Stimulated activated naive CD4-positive, alpha-beta T cell treated with Interleukin-2 at 50 U/mL for 16 hours (primary cell): Measurements from ENCODE around the gene GALNT14.

Experiments used
- DNase-seq: peaks from one replicate; lab custom pipeline; 2025; lab: John Stamatoyannopoulos, UW

GALNT14 gene

DNA sequence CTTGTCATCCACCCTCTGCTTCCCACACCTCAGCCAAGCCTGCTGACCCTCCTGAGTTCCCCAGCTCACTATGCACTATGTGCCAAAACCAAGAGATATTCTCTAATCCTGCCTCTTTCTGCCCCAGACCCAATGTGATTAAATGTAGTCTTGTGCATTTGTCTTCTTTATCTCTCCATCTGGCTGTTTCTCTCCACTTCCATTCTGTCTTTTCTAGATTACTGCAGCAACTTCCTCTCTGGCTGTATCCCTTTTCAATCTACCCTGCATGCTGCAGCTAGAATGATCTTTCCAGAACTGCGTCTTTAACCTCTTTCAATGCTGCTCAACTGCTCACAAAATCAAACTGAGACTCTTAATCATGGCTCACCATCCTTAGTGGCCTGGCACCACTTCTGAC, 164.1 kb downstream of the GALNT14 start:
- DNase-seq = no peak

DNA sequence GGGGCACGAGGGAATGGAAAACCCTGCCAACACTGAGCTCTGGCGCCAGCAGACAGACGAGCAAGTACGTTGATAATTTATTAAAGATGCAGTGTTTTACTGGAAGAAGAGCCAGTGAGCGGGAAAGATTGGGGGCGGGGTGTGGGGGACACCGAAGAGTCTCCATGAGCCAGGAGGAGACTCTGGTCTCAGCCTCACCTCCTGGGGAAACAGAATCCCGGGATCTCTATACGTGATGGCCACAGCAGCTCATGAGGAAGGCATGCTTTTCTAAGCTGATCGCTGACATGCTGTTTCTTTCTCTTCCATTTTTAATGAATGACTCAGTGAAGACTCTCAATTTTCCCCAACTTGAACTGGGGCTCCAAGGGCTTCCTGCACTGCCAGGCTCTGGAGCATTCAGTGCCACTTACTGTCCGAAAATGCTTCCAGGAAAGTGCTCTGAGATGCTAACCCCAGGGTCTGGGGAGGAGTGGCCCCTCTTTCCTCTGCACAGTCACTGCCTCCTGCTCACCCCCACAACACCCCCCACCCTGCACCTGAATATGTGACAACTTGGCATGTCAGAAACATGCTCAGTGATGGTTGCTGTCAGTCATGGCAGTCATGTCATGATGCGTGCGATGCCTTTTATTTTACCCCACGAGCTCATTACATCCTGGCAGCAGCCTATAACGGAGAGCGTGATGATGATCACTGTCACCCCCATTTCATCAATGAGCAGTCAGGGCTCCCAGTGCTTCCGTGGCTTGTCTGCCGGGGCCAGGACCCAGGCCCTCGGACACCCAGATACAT, 166.8 kb downstream of the GALNT14 start:
- no peak for DNase-seq

DNA sequence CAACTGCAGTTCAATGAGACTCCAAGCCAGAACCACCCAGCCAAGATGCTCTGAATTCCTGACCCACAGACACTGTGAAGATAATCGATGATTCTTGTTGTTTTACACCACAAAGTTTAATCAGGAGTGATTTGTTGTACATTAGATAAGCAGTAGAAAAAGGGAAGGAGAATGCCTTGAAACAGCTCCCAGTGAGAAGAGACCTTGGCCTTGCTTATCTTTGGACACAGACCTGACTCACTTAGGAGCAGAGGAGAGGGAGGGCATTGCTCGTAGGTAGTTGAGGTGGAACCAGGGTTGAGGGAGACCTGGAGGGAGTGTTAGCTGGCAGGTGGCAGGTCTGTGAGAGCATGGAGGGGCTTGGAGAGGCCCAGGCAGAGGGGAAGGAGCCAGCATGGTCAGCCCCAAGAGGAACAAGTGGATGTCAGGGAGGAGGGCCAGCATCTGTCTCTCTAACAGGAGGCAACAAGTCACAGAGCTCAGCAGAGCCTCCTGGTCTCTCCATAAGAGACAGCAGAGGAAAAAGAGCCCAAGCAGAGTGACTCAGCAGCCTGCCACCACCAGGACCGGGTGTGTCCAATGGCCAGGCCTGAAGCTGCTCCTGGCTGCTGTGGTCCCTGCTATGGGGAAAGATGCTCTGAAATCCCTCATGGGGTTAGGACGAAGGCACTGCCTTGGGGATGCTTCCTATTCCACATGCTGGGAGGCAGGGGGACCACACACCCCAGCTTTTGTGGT, 169.4 kb downstream of the GALNT14 start:
- DNase-seq = no peak

DNA sequence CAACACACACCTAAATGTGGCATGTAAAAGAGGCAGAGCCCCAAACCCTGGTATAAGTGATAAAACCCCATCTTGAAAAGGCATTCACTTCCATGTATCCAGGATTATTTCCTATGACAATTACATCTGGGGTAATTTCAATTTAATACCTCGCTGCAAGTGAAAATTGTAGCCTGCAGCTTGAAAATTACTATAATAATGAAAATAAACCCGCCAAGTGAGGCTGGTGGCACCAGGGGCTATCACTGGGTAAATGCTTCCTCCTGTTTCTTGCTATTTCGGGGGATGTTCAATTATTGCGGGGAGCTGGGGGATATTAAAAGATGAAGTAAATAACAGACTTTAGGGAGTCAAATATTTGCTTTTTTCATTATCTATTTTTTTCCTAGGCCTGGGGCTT, 171.5 kb downstream of the GALNT14 start:
- no peak for DNase-seq

DNA sequence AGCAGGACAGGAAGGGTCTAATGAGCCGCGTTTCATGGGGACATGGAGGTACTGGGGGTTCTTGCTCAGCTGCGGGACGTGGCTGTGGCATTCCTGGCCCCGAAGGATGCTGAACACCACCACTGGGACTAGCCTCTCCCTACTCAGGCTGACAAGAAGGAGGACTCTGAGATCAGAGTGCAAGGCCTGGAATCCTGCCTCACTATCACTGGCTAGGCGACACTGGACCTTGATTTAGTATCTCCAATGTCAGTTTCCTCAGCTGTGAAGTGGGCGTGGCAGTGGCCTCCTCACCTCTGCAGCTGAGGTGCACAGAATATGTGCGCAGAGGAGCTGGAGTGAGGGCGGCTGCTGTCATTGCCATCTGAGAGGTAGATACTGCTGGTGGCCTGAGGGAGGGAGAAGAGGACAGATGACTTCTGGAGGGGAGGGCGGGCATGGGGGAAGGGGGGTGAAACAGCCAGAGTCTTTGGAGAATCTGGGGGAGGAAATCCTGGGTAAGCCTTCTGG, 173.2 kb downstream of the GALNT14 start:
- DNase-seq = no peak

DNA sequence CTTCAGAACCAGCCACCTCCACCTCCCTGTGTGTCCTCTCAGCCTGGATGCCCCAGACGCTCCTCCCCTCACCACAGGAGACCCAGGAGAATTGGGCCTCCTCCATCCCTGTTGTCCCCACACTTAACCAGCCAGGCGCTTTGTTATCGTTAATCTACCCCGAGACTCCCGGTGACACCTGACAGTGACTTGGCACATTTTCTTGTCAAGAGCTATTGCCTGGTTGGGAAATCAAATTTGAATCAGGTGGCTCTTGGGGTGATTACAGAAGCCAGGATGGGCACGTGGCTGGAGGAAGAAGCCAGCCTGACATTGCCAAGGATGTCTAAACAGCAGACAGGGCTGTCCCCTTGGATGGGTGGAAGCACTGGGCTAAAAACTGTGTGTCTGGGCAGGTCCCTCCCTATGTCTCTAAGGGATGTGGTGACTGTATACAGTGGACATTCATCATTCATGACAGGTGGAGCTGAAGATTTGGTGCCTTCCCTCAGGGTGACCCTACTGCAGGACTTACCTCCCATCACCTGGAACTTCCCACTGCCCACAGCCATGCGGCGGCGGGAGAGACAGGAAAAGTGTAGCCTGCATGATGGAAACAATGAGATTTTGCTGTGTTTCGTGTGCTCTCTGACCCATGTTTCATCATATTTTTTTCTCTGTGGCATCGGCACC, 173.8 kb downstream of the GALNT14 start:
- DNase-seq = no peak

DNA sequence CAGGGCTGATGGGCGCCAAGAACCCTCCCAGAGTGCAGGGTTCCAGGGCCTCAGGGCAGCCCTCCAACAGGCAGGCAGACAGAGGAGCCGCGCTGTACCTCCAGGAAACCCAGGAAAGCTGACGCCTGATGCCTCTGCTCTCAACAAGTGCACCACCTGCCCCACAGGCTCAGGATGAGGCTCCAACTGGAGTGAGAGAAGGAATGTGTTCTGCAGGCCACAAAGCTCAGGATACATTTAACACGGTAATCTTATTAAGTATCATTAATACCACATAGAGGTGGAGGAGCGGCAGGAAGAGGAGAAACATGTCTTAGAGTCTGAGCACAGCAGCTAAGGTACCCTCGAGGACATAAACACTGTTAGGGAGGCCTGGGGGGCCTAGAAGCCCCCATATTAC, 175.1 kb downstream of the GALNT14 start:
- no peak for DNase-seq

GRCh38 chr2:30960213-30960612, 178.0 kb downstream of the GALNT14 start:
- no peak for DNase-seq

GRCh38 chr2:30959653-30960052, 178.6 kb downstream of the GALNT14 start:
- DNase-seq = no peak

- no peak for DNase-seq
These were observed 179.3 kb downstream of the GALNT14 start for GRCh38 chr2:30958918-30959265.

DNA sequence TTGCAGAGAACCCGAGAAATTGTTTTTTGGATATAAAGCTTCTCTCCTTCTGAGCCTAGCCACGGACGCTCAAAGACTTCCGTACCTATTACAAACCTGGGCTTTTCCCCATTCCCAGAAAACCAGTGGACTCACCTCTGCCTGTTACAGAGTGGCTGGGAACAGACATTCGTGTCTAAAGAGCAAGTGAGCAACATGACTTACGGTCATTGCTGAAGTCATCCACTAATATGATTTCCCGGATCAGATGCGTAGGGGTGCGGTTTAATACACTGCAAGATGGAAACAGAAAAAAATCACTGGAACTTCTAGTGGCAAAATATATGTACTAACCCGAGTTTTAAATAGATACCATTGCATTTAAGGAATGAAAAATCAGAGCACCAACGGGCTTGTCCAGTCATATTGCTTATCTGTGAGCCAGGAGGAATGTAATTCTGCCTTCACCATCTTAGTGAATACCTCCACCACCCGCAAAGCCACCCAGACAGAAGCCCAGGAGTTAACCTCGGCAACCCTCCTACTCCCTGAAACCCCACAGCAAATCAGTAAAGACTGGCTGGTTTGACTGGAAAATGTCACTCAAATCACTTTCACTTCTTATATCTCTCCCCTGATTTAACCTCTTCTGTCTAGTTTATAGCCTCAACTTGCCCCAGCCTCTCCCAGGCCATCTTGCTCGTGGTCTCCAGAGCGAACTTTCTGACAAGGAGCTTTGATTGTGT, 179.9 kb downstream of the GALNT14 start:
- no peak for DNase-seq

- no peak for DNase-seq
These were observed 180.6 kb downstream of the GALNT14 start for GRCh38 chr2:30957591-30957990.

DNA sequence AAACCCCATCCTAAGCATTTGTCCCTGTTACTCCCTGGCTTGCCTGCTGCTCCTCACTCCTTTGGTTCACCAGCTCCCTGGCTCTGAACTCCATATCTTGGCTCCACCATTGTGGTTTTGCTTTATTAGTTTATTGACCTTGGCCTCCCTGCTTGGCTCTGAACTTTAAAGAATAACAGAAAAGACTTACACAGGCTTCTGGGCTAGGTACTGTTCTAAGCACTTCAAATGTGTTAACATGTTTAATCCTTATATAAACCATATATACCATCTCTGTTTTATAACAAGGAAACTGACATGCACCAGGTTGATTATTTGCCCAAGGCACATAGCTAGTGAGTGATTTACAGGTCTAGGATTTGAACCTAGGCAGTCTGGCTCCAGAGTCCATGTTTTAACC, 181.2 kb downstream of the GALNT14 start:
- DNase-seq = no peak

- no peak for DNase-seq
These were observed 182.6 kb downstream of the GALNT14 start for GRCh38 chr2:30955516-30956132.

DNA sequence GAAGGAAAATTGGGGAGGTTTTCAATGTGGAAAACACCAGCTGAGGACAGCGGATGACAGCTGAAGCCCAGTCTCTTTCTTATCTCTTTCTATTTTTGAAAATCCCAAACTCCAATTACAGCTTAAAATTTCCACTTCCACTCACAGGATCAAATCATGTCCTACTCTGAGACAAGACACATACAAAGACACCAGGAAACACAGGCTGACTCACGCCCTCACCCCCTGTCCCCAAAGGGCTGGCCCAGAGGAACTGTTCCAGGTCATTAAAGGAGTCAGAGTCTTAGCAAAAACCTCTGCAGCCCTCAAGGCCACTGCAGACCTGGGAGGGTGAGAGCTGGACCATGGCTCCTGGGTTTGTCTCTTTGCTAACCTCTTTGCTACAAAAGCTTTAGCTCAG, 187.9 kb downstream of the GALNT14 start:
- DNase-seq = no peak

DNA sequence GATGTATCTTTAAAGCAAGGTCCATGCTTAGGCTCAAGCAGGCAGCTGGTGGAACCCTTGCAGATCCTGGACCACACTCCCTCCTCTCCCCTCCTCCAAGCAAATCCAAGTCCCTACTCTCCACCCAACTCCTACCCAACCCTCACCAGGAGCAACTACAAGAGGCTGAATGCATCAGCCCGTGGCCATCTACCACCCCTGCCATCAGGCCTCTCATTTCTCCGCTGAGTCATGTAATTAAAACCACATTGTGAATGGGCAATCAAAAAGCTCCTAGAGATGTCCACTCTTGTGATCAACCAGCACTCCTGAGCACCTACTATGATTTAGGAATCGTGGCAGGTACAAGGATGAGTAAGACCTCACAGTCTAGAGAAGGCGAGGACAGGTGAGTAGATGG, 188.8 kb downstream of the GALNT14 start:
- no peak for DNase-seq

DNA sequence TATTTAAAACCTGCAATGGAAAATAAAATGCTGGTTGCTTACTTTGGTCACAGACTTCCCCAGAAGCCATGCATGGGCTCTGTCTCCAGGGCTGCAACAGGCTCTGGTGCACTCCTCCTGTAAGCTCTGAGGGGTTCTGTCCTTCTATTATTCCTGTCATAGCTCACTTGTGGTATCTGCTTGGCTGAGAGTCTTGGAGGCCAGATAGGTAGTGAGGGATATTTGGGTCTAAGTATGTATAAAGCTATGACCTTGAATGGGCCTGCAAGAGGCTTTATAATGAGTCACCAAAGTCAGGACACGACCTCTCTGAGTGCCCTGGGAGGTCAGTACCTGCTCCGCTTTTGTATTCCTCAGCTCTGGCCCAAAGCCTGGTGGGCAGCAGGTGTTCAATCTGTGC, 189.4 kb downstream of the GALNT14 start:
- DNase-seq = no peak

- no peak for DNase-seq
These were observed 190.1 kb downstream of the GALNT14 start for GRCh38 chr2:30948130-30948529.

DNA sequence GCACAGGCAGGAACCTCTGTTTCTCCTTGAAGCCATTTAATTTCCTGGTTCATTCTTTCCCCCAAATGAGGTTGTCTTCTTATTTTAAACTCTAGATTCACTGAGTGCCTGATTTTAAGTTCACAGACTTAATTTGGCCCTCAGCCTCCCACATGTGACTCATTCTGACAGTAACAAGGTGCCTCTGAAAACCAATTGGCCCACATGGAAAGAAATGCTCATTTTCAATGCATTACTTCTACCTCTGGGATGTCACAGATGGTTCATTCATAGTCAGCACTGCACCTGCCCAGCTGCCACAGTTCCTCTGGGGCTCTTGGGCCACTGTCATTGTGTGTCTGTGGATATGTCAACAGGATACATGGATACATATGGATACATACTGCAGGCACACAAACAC, 190.6 kb downstream of the GALNT14 start:
- no peak for DNase-seq

DNA sequence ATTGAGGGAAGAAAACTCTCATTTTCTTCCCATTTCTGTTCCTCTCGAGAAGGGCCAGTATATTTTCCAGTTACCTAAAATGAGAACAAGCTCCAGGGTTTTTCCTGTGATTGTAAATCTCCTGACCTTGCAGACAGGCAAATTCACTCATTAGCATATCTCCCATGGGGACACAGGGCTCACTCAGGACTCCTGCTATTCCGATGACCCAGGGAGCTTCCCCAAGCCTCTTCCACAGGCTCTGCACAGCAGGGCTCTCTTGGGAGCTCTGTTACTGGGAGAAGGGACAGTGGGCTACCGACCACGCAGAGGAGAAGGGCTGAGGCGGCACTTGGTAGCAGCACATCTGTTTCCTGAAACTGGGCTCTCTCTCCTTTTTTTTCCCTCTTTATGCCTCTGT, 195.8 kb downstream of the GALNT14 start:
- no peak for DNase-seq

- DNase-seq = no peak
These were observed 197.4 kb downstream of the GALNT14 start for GRCh38 chr2:30940839-30941238.

- no peak for DNase-seq
These were observed 198.9 kb downstream of the GALNT14 start for GRCh38 chr2:30939364-30939763.
